GM10266 (cell line): ENCODE measurements around the gene ETV6.

ENCODE experiments used
- DNase-seq: peaks from one replicate; pipeline ENCODE4 v3.0.0; 2012; ENCODE audit errors: extremely low spot score
- TF ChIP-seq, protein P1 (sequence below): IDR thresholded peaks from 2 replicates; pipeline ENCODE4 v1.5.1; 2012; ENCODE audit warnings: mild to moderate bottlenecking, low read depth; ENCODE audit not compliant: control insufficient read depth, insufficient read depth; ENCODE audit errors: missing control alignments

Gene ETV6

DNA sequence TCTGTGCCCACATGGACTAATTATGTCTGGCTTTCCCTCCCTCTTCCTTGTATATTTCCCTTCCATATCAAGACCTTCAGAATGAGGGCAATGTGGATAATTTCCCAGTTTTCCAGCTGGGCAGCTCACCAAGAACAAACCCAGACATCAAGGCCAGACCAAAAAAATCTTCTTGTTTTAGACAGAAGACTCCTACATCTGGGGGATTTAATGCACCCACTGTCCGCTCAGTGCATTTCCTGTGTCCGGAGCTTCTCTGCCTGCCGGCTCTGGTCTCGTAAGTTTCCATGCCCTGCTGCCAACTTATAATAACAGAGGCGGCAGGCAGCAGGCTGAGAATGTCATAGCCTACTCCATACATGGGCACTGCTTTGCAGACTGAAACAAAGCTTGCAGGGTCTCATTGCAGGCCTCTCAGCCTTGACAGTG lies 214.0 kb downstream of the ETV6 start:
- TF ChIP-seq, protein P1, sequence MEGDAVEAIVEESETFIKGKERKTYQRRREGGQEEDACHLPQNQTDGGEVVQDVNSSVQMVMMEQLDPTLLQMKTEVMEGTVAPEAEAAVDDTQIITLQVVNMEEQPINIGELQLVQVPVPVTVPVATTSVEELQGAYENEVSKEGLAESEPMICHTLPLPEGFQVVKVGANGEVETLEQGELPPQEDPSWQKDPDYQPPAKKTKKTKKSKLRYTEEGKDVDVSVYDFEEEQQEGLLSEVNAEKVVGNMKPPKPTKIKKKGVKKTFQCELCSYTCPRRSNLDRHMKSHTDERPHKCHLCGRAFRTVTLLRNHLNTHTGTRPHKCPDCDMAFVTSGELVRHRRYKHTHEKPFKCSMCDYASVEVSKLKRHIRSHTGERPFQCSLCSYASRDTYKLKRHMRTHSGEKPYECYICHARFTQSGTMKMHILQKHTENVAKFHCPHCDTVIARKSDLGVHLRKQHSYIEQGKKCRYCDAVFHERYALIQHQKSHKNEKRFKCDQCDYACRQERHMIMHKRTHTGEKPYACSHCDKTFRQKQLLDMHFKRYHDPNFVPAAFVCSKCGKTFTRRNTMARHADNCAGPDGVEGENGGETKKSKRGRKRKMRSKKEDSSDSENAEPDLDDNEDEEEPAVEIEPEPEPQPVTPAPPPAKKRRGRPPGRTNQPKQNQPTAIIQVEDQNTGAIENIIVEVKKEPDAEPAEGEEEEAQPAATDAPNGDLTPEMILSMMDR: no peak
- DNase-seq: no peak

DNA sequence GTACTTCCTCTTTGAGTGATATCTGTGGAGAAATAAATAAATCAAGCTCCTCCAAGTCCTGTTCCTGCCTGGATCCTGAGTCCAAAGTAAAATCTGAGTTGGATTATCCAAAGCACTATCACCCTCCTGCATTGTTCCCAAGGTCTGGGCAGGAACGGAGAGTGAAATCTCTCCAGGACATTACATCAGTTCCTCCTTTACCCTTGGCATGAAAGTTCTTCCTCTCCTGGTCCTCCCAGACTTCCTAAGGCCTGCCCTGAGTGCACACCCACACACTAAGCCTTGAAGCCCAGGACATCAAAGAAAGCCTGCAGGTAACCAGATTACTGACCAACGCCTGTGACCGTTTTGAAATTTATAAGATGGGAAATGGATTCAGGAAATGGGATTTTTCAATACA lies 214.5 kb downstream of the ETV6 start:
- DNase-seq: no peak
- TF ChIP-seq, protein P1: no peak

DNA sequence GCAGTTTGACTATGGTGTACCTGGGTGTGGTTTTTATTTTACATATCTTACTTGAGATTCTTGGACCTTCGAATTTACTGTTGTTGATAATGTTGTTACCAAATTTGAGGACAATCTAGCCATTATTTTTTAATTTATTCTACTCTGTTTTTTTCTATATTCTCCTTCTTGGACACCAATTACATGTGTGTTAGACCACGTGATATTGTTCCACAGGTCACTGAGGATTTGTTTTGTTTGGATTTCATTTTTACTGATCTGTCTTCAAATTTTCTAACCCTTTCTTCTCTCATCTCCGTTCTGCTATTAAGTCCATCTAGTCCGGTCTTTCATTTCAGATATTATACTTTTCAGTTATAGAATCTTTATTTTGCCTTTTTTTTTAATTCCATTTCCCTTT lies 216.3 kb downstream of the ETV6 start:
- no peak for DNase-seq
- TF ChIP-seq, protein P1: no peak

DNA sequence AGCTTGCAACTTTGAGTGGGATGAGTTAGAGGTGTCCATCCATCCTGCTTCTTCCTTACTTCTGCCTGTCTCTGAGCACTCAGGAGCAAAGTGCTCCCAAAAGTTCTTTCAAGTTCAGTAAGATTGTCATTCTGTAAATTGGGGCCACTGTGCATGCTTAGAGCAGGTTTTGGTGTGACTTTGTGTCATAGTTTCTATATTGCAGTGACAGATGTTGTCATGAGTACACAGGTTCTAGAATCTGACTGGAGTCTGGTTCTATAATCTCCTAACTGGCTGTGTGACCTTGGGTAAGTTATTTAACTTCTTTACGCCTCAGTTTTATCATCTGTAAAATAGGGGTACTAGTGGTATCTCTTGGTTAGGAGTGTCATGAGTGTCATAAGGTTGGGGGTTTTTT lies 218.6 kb downstream of the ETV6 start:
- TF ChIP-seq, protein P1: no peak
- no peak for DNase-seq

DNA sequence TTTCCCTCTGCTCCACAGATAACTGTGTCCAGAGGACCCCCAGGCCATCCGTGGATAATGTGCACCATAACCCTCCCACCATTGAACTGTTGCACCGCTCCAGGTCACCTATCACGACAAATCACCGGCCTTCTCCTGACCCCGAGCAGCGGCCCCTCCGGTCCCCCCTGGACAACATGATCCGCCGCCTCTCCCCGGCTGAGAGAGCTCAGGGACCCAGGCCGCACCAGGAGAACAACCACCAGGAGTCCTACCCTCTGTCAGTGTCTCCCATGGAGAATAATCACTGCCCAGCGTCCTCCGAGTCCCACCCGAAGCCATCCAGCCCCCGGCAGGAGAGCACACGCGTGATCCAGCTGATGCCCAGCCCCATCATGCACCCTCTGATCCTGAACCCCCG lies 219.9 kb downstream of the ETV6 start:
- DNase-seq: no peak
- TF ChIP-seq, protein P1: no peak

DNA sequence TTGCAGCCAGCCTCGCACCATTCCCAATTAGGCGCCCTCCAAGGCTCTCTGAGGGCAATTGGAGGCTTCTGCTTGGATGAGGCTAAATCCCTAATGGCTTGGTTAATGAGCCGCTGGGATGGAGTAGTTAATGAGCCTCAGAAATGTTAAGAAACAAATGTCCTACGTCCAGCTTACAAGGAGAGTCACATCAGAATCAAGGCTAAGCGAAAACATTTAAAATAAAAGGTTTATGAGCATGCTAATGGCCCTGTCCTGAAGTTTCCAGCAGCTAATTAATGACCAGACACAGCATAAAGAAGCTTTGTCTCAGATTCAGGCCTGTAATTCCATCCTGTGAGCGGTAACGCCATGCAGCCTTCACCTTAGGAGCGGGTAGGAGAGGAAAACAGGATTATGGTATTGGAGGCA lies 220.6 kb downstream of the ETV6 start:
- DNase-seq: no peak
- TF ChIP-seq, protein P1: no peak

DNA sequence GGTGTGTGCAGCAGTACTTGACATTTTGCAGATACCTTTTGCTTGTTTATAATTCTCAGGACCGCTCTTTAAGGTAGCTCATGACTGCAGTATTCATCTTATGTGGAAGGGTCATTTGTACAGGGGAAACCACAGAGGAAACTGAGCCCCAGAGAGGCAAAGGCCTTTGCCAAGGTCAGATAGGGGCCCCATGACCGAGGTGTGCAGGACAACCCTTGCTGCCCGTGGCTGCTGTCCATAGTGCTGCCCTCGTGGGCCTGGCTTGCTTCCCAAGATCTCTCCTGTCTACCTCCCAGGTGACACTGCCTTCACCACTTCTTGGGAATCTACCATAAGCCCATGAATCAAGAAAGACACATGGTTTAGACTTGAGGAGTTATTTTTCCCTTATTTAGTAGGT lies 222.6 kb downstream of the ETV6 start:
- DNase-seq: no peak
- TF ChIP-seq, protein P1: no peak
